ENCODE data around the gene TLE1. TPM values are rescaled to one million over a fixed set of nuclear protein-coding genes. Genes with fewer than 3 reads are reported as not detected.
"Not testable (repeated sequence)": the region's sequence is repeated elsewhere in the genome, so short reads cannot be mapped to it uniquely, and the experiment has no call there.

Gene TLE1
- total and polyA plus RNA-seq, 8 donors = 23.7 to 136 (median 58.7) TPM

GRCh38 chr9:81705578-81705977 lies 16.2 kb upstream of the TLE1 start:
- Histone ChIP-seq H3K27me3 (no peaks in the 10 kb centered on the region), H3K27ac (no peak overlapping the region), H3K36me3 (no peaks in the 10 kb centered on the region), H3K4me3 (no peak overlapping the region), H3K4me1 (no peaks in the 10 kb centered on the region), H3K9me3 (no peaks in the 10 kb centered on the region)
- no peak for DNase-seq
- WGBS, 5 donors = 64 to 75% (median 65%) methylated on average over 2 of the region's 2 CpGs
- intact Hi-C loops (cut with DNase I; ENCODE audit: low total_unique reads) = no loop called here
- TF ChIP-seq EP300 (IDR thresholded peaks at IDR 0.05) (no peak), POLR2AphosphoS5 (IDR thresholded peaks at IDR 0.05) (no peak), POLR2A (IDR thresholded peaks at IDR 0.05) (no peak), CTCF (IDR thresholded peaks at IDR 0.05) (no peak)

GRCh38 chr9:81694541-81694940 lies 5.2 kb upstream of the TLE1 start:
- 14 to 28% (median 21%) methylated on average over 7 of the region's 7 CpGs for WGBS, 5 donors
- Histone ChIP-seq H3K27ac (peak overlapping the region; percentile 4 to 66 (median 25)), H3K4me3 (peak overlapping the region in 1 of 4 donors; percentile 4), H3K9me3 (no peaks in the 10 kb centered on the region), H3K27me3 (no peaks in the 10 kb centered on the region), H3K4me1 (peaks cover 10 to 38% (median 21%) of the 10 kb centered on the region in 4 donors), H3K36me3 (no peaks in the 10 kb centered on the region)
- peak in 1 of 2 donors; percentile 38 for DNase-seq
- intact Hi-C loops (cut with DNase I; ENCODE audit: low total_unique reads) = no loop called here
- no peak for TF ChIP-seq CTCF (IDR thresholded peaks at IDR 0.05)
- TF ChIP-seq POLR2A (IDR thresholded peaks at IDR 0.05) = no peak
- TF ChIP-seq EP300 (IDR thresholded peaks at IDR 0.05) = no peak
- TF ChIP-seq POLR2AphosphoS5 (IDR thresholded peaks at IDR 0.05) = no peak

- Histone ChIP-seq H3K27ac (peak overlapping the region; percentile 4 to 66 (median 23)), H3K9me3 (no peaks in the 10 kb centered on the region), H3K4me3 (peak overlapping the region in 1 of 4 donors; percentile 4), H3K27me3 (no peaks in the 10 kb centered on the region), H3K4me1 (peaks cover 10 to 38% (median 21%) of the 10 kb centered on the region in 4 donors), H3K36me3 (no peaks in the 10 kb centered on the region)
- DNase-seq = peak in 1 of 2 donors; percentile 31
- 26 to 48% (median 33%) methylated on average over 6 of the region's 6 CpGs for WGBS, 5 donors
- intact Hi-C loops (cut with DNase I; ENCODE audit: low total_unique reads) = no loop called here
- TF ChIP-seq CTCF (IDR thresholded peaks at IDR 0.05) = no peak
- TF ChIP-seq EP300 (IDR thresholded peaks at IDR 0.05) = no peak
- no peak for TF ChIP-seq POLR2A (IDR thresholded peaks at IDR 0.05)
- no peak for TF ChIP-seq POLR2AphosphoS5 (IDR thresholded peaks at IDR 0.05)
Observed at GRCh38 chr9:81693671-81694378, 4.5 kb upstream of the TLE1 start.

GRCh38 chr9:81690251-81690851 lies 1.0 kb upstream of the TLE1 start:
- 4 to 15% (median 9%) methylated on average over 23 of the region's 23 CpGs for WGBS, 5 donors
- peaks cover 0 to 9% (median 0%) of the 10 kb centered on the region in 3 donors for H3K27me3 ChIP-seq
- peak overlapping the region; percentile 77 to 94 (median 92) for H3K4me3 ChIP-seq
- intact Hi-C loops (cut with DNase I; ENCODE audit: low total_unique reads) = no loop called here
- H3K9me3 ChIP-seq = no peaks in the 10 kb centered on the region
- peak; percentile 70 to 87 for DNase-seq
- H3K4me1 ChIP-seq = peaks cover 17 to 53% (median 38%) of the 10 kb centered on the region in 4 donors
- peaks cover 0 to 5% (median 0%) of the 10 kb centered on the region in 4 donors for H3K36me3 ChIP-seq
- TF ChIP-seq CTCF (IDR thresholded peaks at IDR 0.05) (no peak), POLR2A (IDR thresholded peaks at IDR 0.05) (no peak), POLR2AphosphoS5 (IDR thresholded peaks at IDR 0.05) (no peak), EP300 (IDR thresholded peaks at IDR 0.05) (no peak)
- peak overlapping the region; percentile 43 to 97 (median 95) for H3K27ac ChIP-seq

- 1 to 5% (median 1%) methylated on average over 16 to 21 of the region's 21 CpGs for WGBS, 5 donors
- H3K9me3 ChIP-seq; DNase-seq; H3K27me3 ChIP-seq; intact Hi-C loops (cut with DNase I; ENCODE audit: low total_unique reads): not testable (repeated sequence)
- peak overlapping the region; percentile 76 to 97 (median 95) for H3K27ac ChIP-seq
- peaks cover 0 to 19% (median 0%) of the 10 kb centered on the region in 4 donors for H3K36me3 ChIP-seq
- peaks cover 24 to 53% (median 44%) of the 10 kb centered on the region in 4 donors for H3K4me1 ChIP-seq
- peak overlapping the region; percentile 77 to 94 (median 92) for H3K4me3 ChIP-seq
Observed at GRCh38 chr9:81689093-81689342, 329 bp downstream of the TLE1 start.

Measured in stomach (tissue), 9 donors.